GM23248 (cell line): ENCODE measurements around the gene GLDC.

ENCODE experiments used
- EZH2 ChIP-seq: fragments of 200-600 bp; sonication (generic); IDR thresholded peaks from 2 replicates; pipeline ENCODE4 v1.6.1; 2018; ENCODE audit warnings: antibody characterized with exemption, mild to moderate bottlenecking; ENCODE audit not compliant: insufficient read depth, poor library complexity, severe bottlenecking
- EZH2phosphoT487 ChIP-seq: fragments of 200-600 bp; sonication (generic); IDR thresholded peaks from 2 replicates; pipeline ENCODE4 v1.6.1; 2018; ENCODE audit warnings: antibody characterized with exemption, moderate library complexity, mild to moderate bottlenecking, low read depth; ENCODE audit not compliant: insufficient read depth

GRCh38 chr9:6658628-6659353 is 13.3 kb upstream of the GLDC start:
- TF ChIP-seq EZH2: no peak
- TF ChIP-seq EZH2phosphoT487: no peak
